Activated CD4-positive, alpha-beta T cell treated with anti-CD3 and anti-CD28 coated beads, Interleukin-2, amount 50 U/mL, for 48 hours (primary cell): ENCODE measurements around the gene SLC22A5.
"Not testable (repeated sequence)": the region's sequence is repeated elsewhere in the genome, so short reads cannot be mapped to it uniquely, and the experiment has no call there.

Source experiments
- DNase-seq, 2 experiments: peaks; one replicate each; pipeline ENCODE4 v3.0.0-alpha.2; 2020

The SLC22A5 gene

GRCh38 chr5:132415516-132415915, 46.0 kb downstream of the SLC22A5 start:
- not testable (repeated sequence) for DNase-seq

GRCh38 chr5:132416306-132417009, 46.9 kb downstream of the SLC22A5 start:
- DNase-seq = no peak

GRCh38 chr5:132417010-132417439, 47.5 kb downstream of the SLC22A5 start:
- no peak for DNase-seq

GRCh38 chr5:132417461-132417860, 48.0 kb downstream of the SLC22A5 start:
- DNase-seq = no peak

- DNase-seq = no peak
Observed at GRCh38 chr5:132417889-132418485, 48.5 kb downstream of the SLC22A5 start.

GRCh38 chr5:132418881-132419280, 49.4 kb downstream of the SLC22A5 start:
- peak in 1 of 2 experiments; percentile 1 for DNase-seq

GRCh38 chr5:132419502-132420468, 50.3 kb downstream of the SLC22A5 start:
- peak; percentile 59 to 71 for DNase-seq

- peak; percentile 29 to 43 for DNase-seq
Observed at GRCh38 chr5:132420706-132421272, 51.3 kb downstream of the SLC22A5 start.

GRCh38 chr5:132421462-132421861, 52.0 kb downstream of the SLC22A5 start:
- DNase-seq = peak in 1 of 2 experiments; percentile 3

GRCh38 chr5:132422720-132423437, 53.4 kb downstream of the SLC22A5 start:
- peak in 1 of 2 experiments; percentile 26 for DNase-seq

- peak in 1 of 2 experiments; percentile 3 for DNase-seq
Observed at GRCh38 chr5:132423438-132423898, 54.0 kb downstream of the SLC22A5 start.

- peak in 1 of 2 experiments; percentile 2 for DNase-seq
Observed at GRCh38 chr5:132424167-132424880, 54.8 kb downstream of the SLC22A5 start.

GRCh38 chr5:132425009-132425937, 55.8 kb downstream of the SLC22A5 start:
- peak; percentile 68 to 79 for DNase-seq

- peak in 1 of 2 experiments; percentile 25 for DNase-seq
Observed at GRCh38 chr5:132425975-132426524, 56.5 kb downstream of the SLC22A5 start.

GRCh38 chr5:132426525-132427138, 57.1 kb downstream of the SLC22A5 start:
- peak; percentile 77 to 83 for DNase-seq

GRCh38 chr5:132427281-132428146, 58.0 kb downstream of the SLC22A5 start:
- DNase-seq = peak; percentile 39 to 60

GRCh38 chr5:132428147-132428482, 58.6 kb downstream of the SLC22A5 start:
- no peak for DNase-seq
